Gastrocnemius medialis (tissue), 4 donors: ENCODE data around the gene NLRP9.

Experiments
- POLR2A ChIP-seq, 2 donors: fragments of 450-650 bp; IDR thresholded peaks; one replicate each; pipeline ENCODE4 v1.6.1; 2017; ENCODE audit warnings: antibody characterized with exemption in 2 of 2, mild to moderate bottlenecking in 2 of 2, moderate library complexity in 2 of 2
- TF ChIP-seq, protein P1 (sequence below), 5 experiments: fragments of 450-650 bp in 3 of 5; fragments of 200-600 bp in 2 of 5; sonication (generic) in 2 of 5; IDR thresholded peaks in 4 of 5; conservative IDR thresholded peaks in 1 of 5; 1 replicate in 4 of 5; 2 replicates in 1 of 5; pipeline ENCODE4 v1.5.1; 2016 to 2019; ENCODE audit warnings: antibody characterized with exemption in 5 of 5, mild to moderate bottlenecking in 3 of 5, moderate library complexity in 3 of 5

DNA sequence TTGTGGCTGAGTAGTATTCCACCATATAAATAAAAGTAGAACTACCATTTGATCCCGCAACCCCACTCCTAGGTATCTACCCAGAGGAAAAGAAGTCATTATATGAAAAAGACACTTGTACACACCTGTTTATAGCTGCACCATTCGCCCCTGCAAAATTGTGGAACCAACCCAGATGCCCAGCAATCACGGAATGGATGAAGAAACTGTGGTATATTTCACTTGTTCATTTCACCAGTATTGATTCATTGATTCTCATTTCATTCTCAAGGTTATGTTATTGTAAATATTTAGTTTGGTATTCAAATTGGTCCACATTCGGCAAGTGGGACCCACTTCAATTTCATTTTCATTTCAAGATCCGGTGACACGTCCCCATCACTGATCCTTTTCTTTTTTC lies 12.5 kb upstream of the NLRP9 start:
- TF ChIP-seq, protein P1, sequence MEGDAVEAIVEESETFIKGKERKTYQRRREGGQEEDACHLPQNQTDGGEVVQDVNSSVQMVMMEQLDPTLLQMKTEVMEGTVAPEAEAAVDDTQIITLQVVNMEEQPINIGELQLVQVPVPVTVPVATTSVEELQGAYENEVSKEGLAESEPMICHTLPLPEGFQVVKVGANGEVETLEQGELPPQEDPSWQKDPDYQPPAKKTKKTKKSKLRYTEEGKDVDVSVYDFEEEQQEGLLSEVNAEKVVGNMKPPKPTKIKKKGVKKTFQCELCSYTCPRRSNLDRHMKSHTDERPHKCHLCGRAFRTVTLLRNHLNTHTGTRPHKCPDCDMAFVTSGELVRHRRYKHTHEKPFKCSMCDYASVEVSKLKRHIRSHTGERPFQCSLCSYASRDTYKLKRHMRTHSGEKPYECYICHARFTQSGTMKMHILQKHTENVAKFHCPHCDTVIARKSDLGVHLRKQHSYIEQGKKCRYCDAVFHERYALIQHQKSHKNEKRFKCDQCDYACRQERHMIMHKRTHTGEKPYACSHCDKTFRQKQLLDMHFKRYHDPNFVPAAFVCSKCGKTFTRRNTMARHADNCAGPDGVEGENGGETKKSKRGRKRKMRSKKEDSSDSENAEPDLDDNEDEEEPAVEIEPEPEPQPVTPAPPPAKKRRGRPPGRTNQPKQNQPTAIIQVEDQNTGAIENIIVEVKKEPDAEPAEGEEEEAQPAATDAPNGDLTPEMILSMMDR (IDR thresholded peaks at IDR 0.05 in 4 of 5, conservative IDR thresholded peaks at IDR 0.05 in 1 of 5): no peak
- no peak for TF ChIP-seq POLR2A (IDR thresholded peaks at IDR 0.05)
